Parathyroid adenoma (tissue), 2 donors: ENCODE data around the gene ITGA11.

Experiments
- H2AFZ ChIP-seq: fragments of 300-600 bp; sonication (generic); one replicate; pipeline ENCODE4 v1.7.0; 2017; ENCODE audit warnings: antibody characterized with exemption, mild to moderate bottlenecking
- H3K27ac ChIP-seq: fragments of 300-600 bp; sonication (generic); one replicate; pipeline ENCODE4 v1.7.0; 2017
- H3K27me3 ChIP-seq: fragments of 300-600 bp; sonication (generic); one replicate; pipeline ENCODE4 v1.7.0; 2017; ENCODE audit warnings: low read length; ENCODE audit not compliant: control insufficient read depth, insufficient read depth
- H3K36me3 ChIP-seq: fragments of 300-600 bp; sonication (generic); one replicate; pipeline ENCODE4 v1.7.0; 2017; ENCODE audit warnings: low read length; ENCODE audit not compliant: control insufficient read depth, insufficient read depth
- H3K4me1 ChIP-seq: fragments of 300-600 bp; sonication (generic); one replicate; pipeline ENCODE4 v1.7.0; 2017; ENCODE audit warnings: control low read depth
- H3K4me2 ChIP-seq: fragments of 300-600 bp; sonication (generic); one replicate; pipeline ENCODE4 v1.7.0; 2017; ENCODE audit warnings: low read length
- H3K4me3 ChIP-seq: fragments of 300-600 bp; sonication (generic); one replicate; pipeline ENCODE4 v1.7.0; 2017; ENCODE audit warnings: low read depth, low read length
- H3K79me2 ChIP-seq: fragments of 300-600 bp; sonication (generic); one replicate; pipeline ENCODE4 v1.7.0; 2017; ENCODE audit warnings: control low read depth
- H3K9ac ChIP-seq: fragments of 300-600 bp; sonication (generic); one replicate; pipeline ENCODE4 v1.7.0; 2017; ENCODE audit warnings: mild to moderate bottlenecking
- H3K9me3 ChIP-seq: fragments of 300-600 bp; sonication (generic); one replicate; pipeline ENCODE4 v1.7.0; 2017; ENCODE audit warnings: low read length; ENCODE audit not compliant: control insufficient read depth
- TF ChIP-seq, protein P1 (sequence below): fragments of 300-600 bp; sonication (generic); IDR thresholded peaks from one replicate; pipeline ENCODE4 v1.7.0; 2017; ENCODE audit warnings: antibody characterized with exemption, mild to moderate bottlenecking
- donor health status: primary hyperparathyroidism.

The ITGA11 gene

DNA sequence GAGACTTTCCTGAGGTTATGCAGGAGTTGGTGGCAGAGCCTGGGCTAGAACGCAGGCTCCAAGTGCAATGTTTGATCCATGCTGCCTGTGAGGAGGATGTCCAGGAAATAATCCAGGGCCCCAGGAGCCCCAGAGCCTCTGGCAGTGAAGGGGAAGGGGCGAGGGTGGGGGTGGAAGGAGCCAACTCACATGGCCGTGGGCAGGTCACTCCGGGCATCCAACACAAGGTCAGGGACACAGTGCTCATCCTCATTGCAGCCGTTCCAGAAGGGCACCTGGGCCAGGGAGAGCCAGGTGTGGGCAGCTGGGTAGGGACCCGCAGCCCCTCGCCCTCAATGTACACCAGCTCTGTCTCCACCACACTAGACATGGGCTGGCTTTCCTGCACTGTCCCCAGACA lies 110.7 kb downstream of the ITGA11 start:
- Histone ChIP-seq H3K27ac (no peak overlapping the region), H3K27me3 (no peaks in the 10 kb centered on the region), H3K4me3 (no peak overlapping the region), H3K4me1 (no peaks in the 10 kb centered on the region), H3K9ac (no peak overlapping the region), H2AFZ (no peak overlapping the region), H3K36me3 (no peaks in the 10 kb centered on the region), H3K4me2 (no peak overlapping the region), H3K79me2 (no peaks in the 10 kb centered on the region), H3K9me3 (no peaks in the 10 kb centered on the region)
- TF ChIP-seq, protein P1, sequence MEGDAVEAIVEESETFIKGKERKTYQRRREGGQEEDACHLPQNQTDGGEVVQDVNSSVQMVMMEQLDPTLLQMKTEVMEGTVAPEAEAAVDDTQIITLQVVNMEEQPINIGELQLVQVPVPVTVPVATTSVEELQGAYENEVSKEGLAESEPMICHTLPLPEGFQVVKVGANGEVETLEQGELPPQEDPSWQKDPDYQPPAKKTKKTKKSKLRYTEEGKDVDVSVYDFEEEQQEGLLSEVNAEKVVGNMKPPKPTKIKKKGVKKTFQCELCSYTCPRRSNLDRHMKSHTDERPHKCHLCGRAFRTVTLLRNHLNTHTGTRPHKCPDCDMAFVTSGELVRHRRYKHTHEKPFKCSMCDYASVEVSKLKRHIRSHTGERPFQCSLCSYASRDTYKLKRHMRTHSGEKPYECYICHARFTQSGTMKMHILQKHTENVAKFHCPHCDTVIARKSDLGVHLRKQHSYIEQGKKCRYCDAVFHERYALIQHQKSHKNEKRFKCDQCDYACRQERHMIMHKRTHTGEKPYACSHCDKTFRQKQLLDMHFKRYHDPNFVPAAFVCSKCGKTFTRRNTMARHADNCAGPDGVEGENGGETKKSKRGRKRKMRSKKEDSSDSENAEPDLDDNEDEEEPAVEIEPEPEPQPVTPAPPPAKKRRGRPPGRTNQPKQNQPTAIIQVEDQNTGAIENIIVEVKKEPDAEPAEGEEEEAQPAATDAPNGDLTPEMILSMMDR, result no peak

DNA sequence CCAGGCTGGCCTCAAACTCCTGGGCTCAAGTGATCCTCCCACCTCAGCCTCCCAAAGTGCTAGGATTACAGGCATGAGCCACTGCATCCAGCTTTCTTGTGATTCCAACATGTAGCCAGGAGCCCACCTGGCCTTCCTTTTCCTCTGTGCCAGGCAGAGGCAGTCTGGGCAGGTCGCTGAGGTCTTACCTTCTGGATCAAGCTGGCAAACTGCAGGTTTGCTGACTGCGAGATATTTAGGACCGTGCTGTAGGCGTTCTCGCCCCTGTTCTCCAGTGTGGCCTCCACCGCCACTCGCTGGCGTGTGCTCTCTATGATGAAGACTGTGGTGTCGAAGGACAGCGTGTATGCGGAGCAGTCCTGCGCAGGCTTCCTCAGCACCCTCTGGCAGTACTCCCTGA lies 112.0 kb downstream of the ITGA11 start:
- no peak overlapping the region for H2AFZ ChIP-seq
- no peak overlapping the region for H3K4me2 ChIP-seq
- H3K9me3 ChIP-seq, result no peaks in the 10 kb centered on the region
- no peak overlapping the region for H3K4me3 ChIP-seq
- H3K9ac ChIP-seq, result no peak overlapping the region
- H3K4me1 ChIP-seq, result no peaks in the 10 kb centered on the region
- H3K27ac ChIP-seq, result no peak overlapping the region
- TF ChIP-seq, protein P1, result no peak
- H3K79me2 ChIP-seq, result no peaks in the 10 kb centered on the region
- H3K36me3 ChIP-seq, result no peaks in the 10 kb centered on the region
- no peaks in the 10 kb centered on the region for H3K27me3 ChIP-seq

DNA sequence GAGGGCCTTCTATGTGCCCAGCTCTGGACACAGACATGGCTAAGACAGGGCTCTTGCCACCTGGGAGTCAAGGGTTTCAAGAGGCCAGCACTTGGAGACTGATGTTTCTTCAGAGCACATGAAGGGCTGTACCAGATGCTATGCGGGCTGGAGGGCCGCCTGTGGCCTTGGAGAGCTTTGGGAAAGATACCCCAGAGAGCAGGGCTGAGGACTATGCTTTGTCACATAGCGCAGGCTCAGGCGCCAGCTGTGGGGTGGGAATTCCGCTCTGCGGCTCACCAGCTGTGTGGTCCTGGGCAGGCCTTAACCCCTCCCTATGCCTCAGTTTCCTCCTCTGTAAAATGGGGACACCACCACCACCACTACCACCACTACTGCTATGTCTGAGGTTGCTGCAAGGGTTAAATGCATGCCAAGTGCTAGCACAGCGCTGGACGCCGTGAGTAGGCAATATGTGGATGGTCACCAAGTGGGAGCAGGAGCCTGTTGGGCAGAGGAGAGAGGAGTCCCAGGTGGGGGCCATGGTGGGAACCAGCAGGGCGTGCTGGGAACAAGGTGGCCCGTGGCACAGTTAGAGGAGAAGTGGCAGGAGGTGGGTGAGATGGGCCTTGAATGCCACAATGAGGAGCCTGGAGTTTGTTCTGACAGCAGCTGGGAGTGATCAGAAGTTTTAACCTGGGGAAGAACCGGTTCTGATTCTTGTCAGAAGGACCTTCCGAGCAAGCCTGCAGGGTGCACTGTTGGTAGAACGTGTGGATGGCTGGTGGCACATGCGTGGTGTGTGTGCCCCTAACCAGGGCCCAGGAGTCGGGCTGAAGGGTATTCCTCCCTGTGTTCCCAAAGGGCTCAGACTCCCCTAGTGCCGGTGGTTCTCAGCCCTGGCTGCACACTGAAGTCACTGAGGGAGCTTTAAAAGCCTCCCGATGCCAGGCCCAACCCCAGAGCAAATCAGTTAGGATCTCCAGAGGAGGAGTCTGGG lies 112.7 kb downstream of the ITGA11 start:
- Histone ChIP-seq H3K27me3 (no peaks in the 10 kb centered on the region), H3K27ac (no peak overlapping the region), H3K36me3 (no peaks in the 10 kb centered on the region), H3K4me3 (no peak overlapping the region), H3K9ac (no peak overlapping the region), H3K79me2 (no peaks in the 10 kb centered on the region), H3K4me1 (no peaks in the 10 kb centered on the region), H3K4me2 (no peak overlapping the region), H2AFZ (no peak overlapping the region), H3K9me3 (no peaks in the 10 kb centered on the region)
- TF ChIP-seq, protein P1, result no peak

DNA sequence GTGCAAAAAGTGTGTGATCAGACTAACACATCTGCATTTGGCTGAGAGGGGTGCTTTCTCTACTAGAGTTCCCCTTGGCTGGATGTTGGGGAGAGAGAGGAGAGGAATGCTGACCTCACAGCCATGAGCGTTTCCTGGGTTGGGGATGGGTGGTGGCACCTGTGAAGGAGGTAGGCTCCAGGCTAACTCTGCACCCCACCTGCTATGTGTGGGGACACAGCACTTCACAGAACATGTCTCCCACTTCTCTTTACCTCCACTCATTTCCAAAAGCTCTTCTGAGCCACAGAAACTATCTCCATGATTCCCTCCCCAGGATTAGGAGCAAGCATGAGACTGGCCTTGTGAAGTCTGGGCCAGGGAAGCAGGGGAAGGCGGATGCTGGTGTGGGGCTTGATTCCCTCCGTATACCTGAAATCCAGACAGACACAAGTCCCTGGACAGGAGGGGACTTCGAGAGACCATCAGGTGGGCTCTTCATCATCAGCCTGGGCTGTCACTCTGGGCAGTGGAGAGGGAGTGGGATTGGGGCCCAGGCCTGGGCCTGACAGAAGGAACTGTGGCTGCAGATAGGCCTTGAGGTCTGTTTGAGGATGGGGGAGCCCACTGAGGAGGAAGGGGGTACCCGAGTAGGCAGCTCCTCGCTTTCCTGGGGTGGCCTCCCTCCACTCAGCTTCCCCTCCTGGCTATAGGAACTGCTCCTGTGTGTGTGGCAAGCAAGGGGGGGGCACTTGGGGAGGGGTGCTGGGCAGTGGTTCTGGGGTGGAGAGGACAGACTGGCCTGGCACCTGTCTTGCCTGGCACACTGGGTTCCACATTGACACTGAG lies 113.7 kb downstream of the ITGA11 start:
- no peak overlapping the region for H3K27ac ChIP-seq
- H3K27me3 ChIP-seq, result no peaks in the 10 kb centered on the region
- no peak overlapping the region for H2AFZ ChIP-seq
- TF ChIP-seq, protein P1, result no peak
- no peak overlapping the region for H3K9ac ChIP-seq
- H3K36me3 ChIP-seq, result no peaks in the 10 kb centered on the region
- H3K4me2 ChIP-seq, result no peak overlapping the region
- H3K4me3 ChIP-seq, result no peak overlapping the region
- no peaks in the 10 kb centered on the region for H3K4me1 ChIP-seq
- H3K79me2 ChIP-seq, result no peaks in the 10 kb centered on the region
- no peaks in the 10 kb centered on the region for H3K9me3 ChIP-seq
